Hepatocyte (in vitro differentiated cells): ENCODE results near the gene CA12. TPM values are rescaled to one million over a fixed set of nuclear protein-coding genes. Genes with fewer than 3 reads are reported as not detected.

Experiments used
- DNase-seq: peaks from one replicate; pipeline ENCODE4 v3.0.0-alpha.2; 2016; ENCODE audit warnings: low spot score
- H2AFZ ChIP-seq: fragments of 200-600 bp; sonication (generic); 2 replicates; pipeline ENCODE4 v1.6.0; 2016; ENCODE audit warnings: antibody characterized with exemption, mild to moderate bottlenecking
- H3K27ac ChIP-seq: fragments of 200-600 bp; sonication (generic); 2 replicates; pipeline ENCODE4 v1.5.1; 2016; ENCODE audit warnings: mild to moderate bottlenecking
- H3K27me3 ChIP-seq: fragments of 200-600 bp; sonication (generic); 2 replicates; pipeline ENCODE4 v1.6.1; 2016
- H3K36me3 ChIP-seq: fragments of 200-600 bp; sonication (generic); replicated peaks from 2 replicates; pipeline ENCODE4 v1.5.1; 2016; ENCODE audit warnings: low read depth; ENCODE audit not compliant: insufficient read depth
- H3K4me1 ChIP-seq: fragments of 200-600 bp; sonication (generic); 2 replicates; pipeline ENCODE4 v1.5.1; 2016; ENCODE audit warnings: mild to moderate bottlenecking, moderate library complexity; ENCODE audit not compliant: insufficient read depth
- H3K4me2 ChIP-seq: fragments of 200-600 bp; sonication (generic); 2 replicates; pipeline ENCODE4 v1.6.0; 2016
- H3K4me3 ChIP-seq: fragments of 200-600 bp; sonication (generic); 2 replicates; pipeline ENCODE4 v1.5.1; 2016; ENCODE audit warnings: mild to moderate bottlenecking
- H3K79me2 ChIP-seq: fragments of 200-600 bp; sonication (generic); 2 replicates; pipeline ENCODE4 v1.6.0; 2017; ENCODE audit warnings: mild to moderate bottlenecking
- H3K9me2 ChIP-seq: fragments of 200-600 bp; sonication (generic); replicated peaks from 2 replicates; pipeline ENCODE4 v1.6.0; 2017; ENCODE audit warnings: mild to moderate bottlenecking; ENCODE audit not compliant: insufficient read depth
- H3K9me3 ChIP-seq: fragments of 200-600 bp; sonication (generic); 2 replicates; pipeline ENCODE4 v1.5.1; 2016; ENCODE audit warnings: low read depth, mild to moderate bottlenecking
- H4K20me1 ChIP-seq: fragments of 200-600 bp; sonication (generic); 2 replicates; pipeline ENCODE4 v1.6.0; 2016; ENCODE audit warnings: mild to moderate bottlenecking; ENCODE audit not compliant: insufficient read depth, poor library complexity, severe bottlenecking
- CTCF ChIP-seq: fragments of 200-600 bp; sonication (generic); IDR thresholded peaks from 2 replicates; pipeline ENCODE4 v1.5.1; 2016; ENCODE audit warnings: antibody characterized with exemption, mild to moderate bottlenecking; ENCODE audit not compliant: poor library complexity
- EZH2 ChIP-seq: fragments of 200-600 bp; sonication (generic); IDR thresholded peaks from 2 replicates; pipeline ENCODE4 v1.6.1; 2016; ENCODE audit warnings: antibody characterized with exemption, mild to moderate bottlenecking, borderline replicate concordance
- EZH2phosphoT487 ChIP-seq: fragments of 200-600 bp; sonication (generic); IDR thresholded peaks from one replicate; pipeline ENCODE4 v1.6.1; 2018; ENCODE audit warnings: antibody characterized with exemption, mild to moderate bottlenecking, low read depth, moderate library complexity; ENCODE audit not compliant: unreplicated experiment, severe bottlenecking
- WGBS: methylation state at CpG from one replicate; pipeline ENCODE4 v1.1.6; 2016; ENCODE audit warnings: low lambda C conversion rate; ENCODE audit errors: missing lambda C conversion rate; 5-methylcytosine and 5-hydroxymethylcytosine counted together
- polyA plus RNA-seq: library from polyadenylated mRNA; unstranded; fragments of >200 nt; fragmentation: Nextera tagmentation; extraction: Ambion mirVana; gene quantifications from 2 replicates; pipeline ENCODE4 v1.2.1, GENCODE V29; 2016
- total RNA-seq: library from RNA; depleted of rRNA; stranded (reverse); fragments of >200 nt; gene quantifications from 2 replicates; pipeline ENCODE4 v1.2.3, GENCODE V29; 2014

The CA12 gene
- total and polyA plus RNA-seq, 2 experiments from 2014 or later, result 13.8 to 16.6 TPM

GRCh38 chr15:63378946-63379345 is 2.7 kb downstream of the CA12 start:
- Histone ChIP-seq H3K4me3 (no peak overlapping the region), H2AFZ (no peak overlapping the region), H3K27me3 (peaks cover 8% of the 10 kb centered on the region), H3K4me1 (peaks cover 19% of the 10 kb centered on the region), H3K27ac (no peak overlapping the region), H3K79me2 (no peaks in the 10 kb centered on the region), H3K4me2 (no peak overlapping the region), H4K20me1 (no peaks in the 10 kb centered on the region), H3K36me3 (no peaks in the 10 kb centered on the region), H3K9me3 (no peaks in the 10 kb centered on the region), H3K9me2 (no peaks in the 10 kb centered on the region)
- DNase-seq, result no peak
- 95% methylated on average over 7 of the region's 7 CpGs for WGBS
- TF ChIP-seq EZH2phosphoT487 (no peak), CTCF (no peak), EZH2 (no peak)

- Histone ChIP-seq H3K36me3 (no peaks in the 10 kb centered on the region), H3K9me2 (no peaks in the 10 kb centered on the region), H2AFZ (no peak overlapping the region), H4K20me1 (no peaks in the 10 kb centered on the region), H3K4me3 (no peak overlapping the region), H3K79me2 (no peaks in the 10 kb centered on the region), H3K27me3 (no peaks in the 10 kb centered on the region), H3K4me1 (peaks cover 15% of the 10 kb centered on the region), H3K4me2 (no peak overlapping the region), H3K9me3 (no peaks in the 10 kb centered on the region), H3K27ac (no peak overlapping the region)
- TF ChIP-seq CTCF (no peak), EZH2 (no peak), EZH2phosphoT487 (no peak)
- peak; percentile 43 for DNase-seq
- 60% methylated on average over 11 of the region's 11 CpGs for WGBS
Measured at GRCh38 chr15:63374686-63375520, 6.7 kb downstream of the CA12 start.

- Histone ChIP-seq H3K4me2 (no peak overlapping the region), H3K79me2 (no peaks in the 10 kb centered on the region)
Measured at GRCh38 chr15:63373866-63374548, 7.6 kb downstream of the CA12 start.

More at GRCh38 chr15:63373866-63374548, 7.6 kb downstream of the CA12 start:
- H3K36me3 ChIP-seq, result no peaks in the 10 kb centered on the region
- no peak overlapping the region for H2AFZ ChIP-seq
- H3K27ac ChIP-seq, result no peak overlapping the region
- H3K4me3 ChIP-seq, result no peak overlapping the region
- peaks cover 11% of the 10 kb centered on the region for H3K4me1 ChIP-seq
- TF ChIP-seq EZH2 (no peak), CTCF (no peak), EZH2phosphoT487 (no peak)
- H3K9me3 ChIP-seq, result no peaks in the 10 kb centered on the region
- WGBS, result 95% methylated on average over 9 of the region's 9 CpGs
- H4K20me1 ChIP-seq, result no peaks in the 10 kb centered on the region
- H3K27me3 ChIP-seq, result no peaks in the 10 kb centered on the region
- no peak for DNase-seq
- no peaks in the 10 kb centered on the region for H3K9me2 ChIP-seq
